ENCODE results near the gene TMEM11. TPM values are rescaled to one million over a fixed set of nuclear protein-coding genes. Genes with fewer than 3 reads are reported as not detected.

Gene TMEM11
- total RNA-seq, 1 donor from 2014 or later, result 31.6 TPM

DNA sequence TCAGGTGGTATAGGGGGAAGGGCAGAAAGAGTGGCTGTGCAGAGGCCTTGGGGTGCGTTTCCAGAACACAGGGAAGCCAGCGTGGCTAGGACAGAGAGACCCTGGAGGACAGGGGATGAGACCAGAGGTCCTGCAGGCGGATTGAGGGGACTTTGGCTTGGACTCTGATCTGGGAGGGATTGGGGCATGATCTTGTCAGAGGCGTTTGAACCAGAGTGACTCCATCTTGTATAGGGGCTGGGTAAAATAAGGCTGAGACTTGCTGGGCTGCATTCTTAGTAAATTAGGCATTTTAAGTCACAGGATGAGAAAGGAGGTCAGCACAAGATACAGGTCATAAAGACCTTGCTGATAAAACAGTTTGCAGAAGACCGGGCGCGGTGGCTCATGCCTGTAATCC lies 44.6 kb upstream of the TMEM11 start:
- FAIRE-seq (no peak), DNase-seq (ENCODE audit: low read depth) (no peak)
- H2AFZ ChIP-seq (ENCODE audit: low read depth, low read length), result no peak overlapping the region
- no peak overlapping the region for H3K4me3 ChIP-seq (ENCODE audit: insufficient read depth, low read depth, low read length)
- H3K9me3 Mint-ChIP-seq (ENCODE audit: unreplicated experiment), result no peaks in the 10 kb centered on the region
- no peaks in the 10 kb centered on the region for H3K36me3 Mint-ChIP-seq (ENCODE audit: low read depth, unreplicated experiment)
- H3K4me1 Mint-ChIP-seq (ENCODE audit: low read depth, unreplicated experiment), result peaks cover 2% of the 10 kb centered on the region
- no peak overlapping the region for H3K27ac Mint-ChIP-seq (ENCODE audit: unreplicated experiment)
- no peaks in the 10 kb centered on the region for H4K20me1 ChIP-seq (ENCODE audit: insufficient read depth, low read length)
- H3K79me2 ChIP-seq (ENCODE audit: insufficient read depth, low read length), result no peaks in the 10 kb centered on the region
- H3K4me2 ChIP-seq (ENCODE audit: low read length), result no peak overlapping the region
- H3K27me3 ChIP-seq (ENCODE audit: insufficient read depth, low read length), result no peaks in the 10 kb centered on the region
- TF ChIP-seq EZH2 (IDR thresholded peaks at IDR 0.05; ENCODE audit: insufficient read depth, low read length), result no peak
- TF ChIP-seq, protein P1, sequence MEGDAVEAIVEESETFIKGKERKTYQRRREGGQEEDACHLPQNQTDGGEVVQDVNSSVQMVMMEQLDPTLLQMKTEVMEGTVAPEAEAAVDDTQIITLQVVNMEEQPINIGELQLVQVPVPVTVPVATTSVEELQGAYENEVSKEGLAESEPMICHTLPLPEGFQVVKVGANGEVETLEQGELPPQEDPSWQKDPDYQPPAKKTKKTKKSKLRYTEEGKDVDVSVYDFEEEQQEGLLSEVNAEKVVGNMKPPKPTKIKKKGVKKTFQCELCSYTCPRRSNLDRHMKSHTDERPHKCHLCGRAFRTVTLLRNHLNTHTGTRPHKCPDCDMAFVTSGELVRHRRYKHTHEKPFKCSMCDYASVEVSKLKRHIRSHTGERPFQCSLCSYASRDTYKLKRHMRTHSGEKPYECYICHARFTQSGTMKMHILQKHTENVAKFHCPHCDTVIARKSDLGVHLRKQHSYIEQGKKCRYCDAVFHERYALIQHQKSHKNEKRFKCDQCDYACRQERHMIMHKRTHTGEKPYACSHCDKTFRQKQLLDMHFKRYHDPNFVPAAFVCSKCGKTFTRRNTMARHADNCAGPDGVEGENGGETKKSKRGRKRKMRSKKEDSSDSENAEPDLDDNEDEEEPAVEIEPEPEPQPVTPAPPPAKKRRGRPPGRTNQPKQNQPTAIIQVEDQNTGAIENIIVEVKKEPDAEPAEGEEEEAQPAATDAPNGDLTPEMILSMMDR (IDR thresholded peaks at IDR 0.05; ENCODE audit: insufficient read depth, low read depth, low read length), result no peak
- no peaks in the 10 kb centered on the region for H3K9me3 ChIP-seq (ENCODE audit: insufficient read depth, low read depth, low read length)
- peaks cover 10% of the 10 kb centered on the region for H3K27me3 Mint-ChIP-seq (ENCODE audit: low read depth, unreplicated experiment)
- no peak overlapping the region for H3K27ac ChIP-seq (ENCODE audit: low read depth, low read length)
- H3K9ac ChIP-seq (ENCODE audit: low read length), result no peak overlapping the region
- H3K4me1 ChIP-seq (ENCODE audit: insufficient read depth, low read length), result peaks cover 4% of the 10 kb centered on the region
- H3K4me3 Mint-ChIP-seq (ENCODE audit: unreplicated experiment), result no peak overlapping the region
- no peaks in the 10 kb centered on the region for H3K36me3 ChIP-seq (ENCODE audit: insufficient read depth, low read length)

DNA sequence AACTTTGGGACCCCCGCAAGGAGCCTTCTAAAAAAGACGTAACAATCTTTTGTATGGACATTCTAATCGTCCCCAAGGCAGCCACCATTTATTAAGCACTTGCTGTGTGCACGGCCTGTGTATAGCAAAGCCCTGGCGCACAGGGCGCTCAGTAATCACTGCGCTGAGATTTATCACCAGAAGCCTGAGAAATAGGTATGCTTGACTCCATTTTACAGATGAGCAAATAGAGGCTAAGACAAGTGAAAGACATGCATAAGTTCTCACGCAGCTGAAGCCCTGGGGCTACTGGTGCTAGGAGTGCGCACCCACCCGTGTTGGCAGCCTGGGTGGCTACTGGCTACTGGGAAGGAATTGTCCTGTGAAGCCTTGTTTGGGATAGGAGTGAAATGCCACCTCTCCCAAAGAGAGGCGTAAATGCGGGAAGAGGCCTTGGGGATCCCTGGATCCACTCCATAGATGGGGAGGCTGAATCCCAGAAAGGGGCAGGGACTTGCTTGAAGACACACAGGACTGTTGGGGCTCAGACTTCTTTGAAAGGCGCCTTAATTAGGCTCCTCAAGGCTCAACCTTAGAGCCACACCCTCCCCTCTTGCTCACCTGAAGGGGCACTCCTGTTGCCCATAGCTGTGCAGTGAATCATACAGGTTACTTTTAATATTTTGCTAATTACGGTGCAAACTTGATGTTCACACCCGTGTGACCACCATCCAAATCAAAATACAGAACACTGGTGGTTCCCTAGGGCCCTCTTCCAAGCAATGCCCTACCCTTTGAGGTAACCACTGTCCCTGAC lies 39.9 kb upstream of the TMEM11 start:
- FAIRE-seq (no peak), DNase-seq (ENCODE audit: low read depth) (no peak)
- no peaks in the 10 kb centered on the region for H3K9me3 ChIP-seq (ENCODE audit: insufficient read depth, low read depth, low read length)
- Mint-ChIP-seq H3K4me3 (ENCODE audit: unreplicated experiment) (peak overlapping the region; percentile 88), H3K27ac (ENCODE audit: unreplicated experiment) (peak overlapping the region; percentile 75), H3K9me3 (ENCODE audit: unreplicated experiment) (no peaks in the 10 kb centered on the region), H3K4me1 (ENCODE audit: low read depth, unreplicated experiment) (peaks cover 5% of the 10 kb centered on the region), H3K36me3 (ENCODE audit: low read depth, unreplicated experiment) (no peaks in the 10 kb centered on the region), H3K27me3 (ENCODE audit: low read depth, unreplicated experiment) (peaks cover 3% of the 10 kb centered on the region)
- no peaks in the 10 kb centered on the region for H3K36me3 ChIP-seq (ENCODE audit: insufficient read depth, low read length)
- peaks cover 6% of the 10 kb centered on the region for H3K4me1 ChIP-seq (ENCODE audit: insufficient read depth, low read length)
- peaks cover 29% of the 10 kb centered on the region for H4K20me1 ChIP-seq (ENCODE audit: insufficient read depth, low read length)
- no peaks in the 10 kb centered on the region for H3K27me3 ChIP-seq (ENCODE audit: insufficient read depth, low read length)
- H3K4me3 ChIP-seq (ENCODE audit: insufficient read depth, low read depth, low read length), result peak overlapping the region; percentile 48
- H3K4me2 ChIP-seq (ENCODE audit: low read length), result peak overlapping the region; percentile 89
- H2AFZ ChIP-seq (ENCODE audit: low read depth, low read length), result peak overlapping the region; percentile 88
- peak overlapping the region; percentile 59 for H3K9ac ChIP-seq (ENCODE audit: low read length)
- H3K27ac ChIP-seq (ENCODE audit: low read depth, low read length), result no peak overlapping the region
- TF ChIP-seq, protein P1 (IDR thresholded peaks at IDR 0.05; ENCODE audit: insufficient read depth, low read depth, low read length), result no peak
- no peak for TF ChIP-seq EZH2 (IDR thresholded peaks at IDR 0.05; ENCODE audit: insufficient read depth, low read length)
- H3K79me2 ChIP-seq (ENCODE audit: insufficient read depth, low read length), result peaks cover 3% of the 10 kb centered on the region
